Stimulated activated memory B cell treated with anti-CD40 and anti-IgM and Interleukin-4, amounts not matched to agents 10 μg/mL and 1 μg/mL and 100 μg/mL, for 72 hours (primary cell): ENCODE data around the gene GPR157.

Experiments
- ATAC-seq: fragments of 150-1000 bp; cut with Tn5 transposase; 2 replicates; pipeline ENCODE4 v1.10.0; 2021
- H3K27ac Mint-ChIP-seq: one replicate; pipeline ENCODE4 v1.8.0; 2022; ENCODE audit warnings: mild to moderate bottlenecking, mixed read lengths
- H3K27me3 Mint-ChIP-seq: one replicate; pipeline ENCODE4 v1.8.0; 2022; ENCODE audit warnings: mixed read lengths
- H3K36me3 Mint-ChIP-seq: one replicate; pipeline ENCODE4 v1.8.0; 2022; ENCODE audit warnings: mixed read lengths
- H3K4me1 Mint-ChIP-seq: one replicate; pipeline ENCODE4 v1.8.0; 2022; ENCODE audit warnings: mixed read lengths
- H3K4me3 Mint-ChIP-seq: one replicate; pipeline ENCODE4 v1.8.0; 2022; ENCODE audit warnings: mild to moderate bottlenecking, moderate library complexity, mixed read lengths
- H3K9me3 Mint-ChIP-seq: one replicate; pipeline ENCODE4 v1.8.0; 2022; ENCODE audit warnings: mixed read lengths

GPR157 gene

DNA sequence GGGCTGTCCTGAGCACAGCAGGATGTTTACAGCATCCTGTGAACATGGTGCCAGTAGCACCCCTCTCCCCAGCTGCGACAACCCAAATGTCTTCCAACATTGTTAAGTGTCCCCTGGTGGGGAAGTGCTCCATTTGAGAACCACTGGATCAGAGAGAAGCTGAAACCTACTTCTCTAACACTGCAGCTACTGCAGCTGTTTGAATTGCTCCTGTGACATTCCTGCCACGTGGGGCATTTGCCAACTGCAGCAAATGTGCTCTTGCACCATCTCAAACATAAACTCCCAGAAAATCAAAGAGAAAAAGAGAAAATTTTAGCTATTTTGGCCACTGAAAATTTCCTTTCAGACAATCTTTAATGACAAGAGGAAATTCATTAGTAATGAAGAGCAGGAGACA is 70.4 kb downstream of the GPR157 start:
- no peak for ATAC-seq
- Mint-ChIP-seq H3K36me3 (no peaks in the 10 kb centered on the region), H3K27ac (no peak overlapping the region), H3K27me3 (no peaks in the 10 kb centered on the region), H3K4me3 (no peak overlapping the region), H3K9me3 (peaks cover 4% of the 10 kb centered on the region), H3K4me1 (peaks cover 9% of the 10 kb centered on the region)

- no peak overlapping the region for H3K4me3 Mint-ChIP-seq
- H3K27ac Mint-ChIP-seq: no peak overlapping the region
- no peaks in the 10 kb centered on the region for H3K27me3 Mint-ChIP-seq
- H3K4me1 Mint-ChIP-seq: peaks cover 9% of the 10 kb centered on the region
- no peaks in the 10 kb centered on the region for H3K36me3 Mint-ChIP-seq
- no peak for ATAC-seq
- H3K9me3 Mint-ChIP-seq: peaks cover 4% of the 10 kb centered on the region
These were observed 71.1 kb downstream of the GPR157 start for GRCh38 chr1:9057851-9058250.

- no peak for ATAC-seq
- Mint-ChIP-seq H3K4me3 (no peak overlapping the region), H3K27ac (no peak overlapping the region), H3K27me3 (no peaks in the 10 kb centered on the region), H3K9me3 (no peaks in the 10 kb centered on the region), H3K36me3 (no peaks in the 10 kb centered on the region), H3K4me1 (no peaks in the 10 kb centered on the region)
These were observed 76.4 kb downstream of the GPR157 start for GRCh38 chr1:9052272-9053049.

- H3K4me1 Mint-ChIP-seq: no peaks in the 10 kb centered on the region
- H3K36me3 Mint-ChIP-seq: no peaks in the 10 kb centered on the region
- H3K27me3 Mint-ChIP-seq: no peaks in the 10 kb centered on the region
- H3K9me3 Mint-ChIP-seq: no peaks in the 10 kb centered on the region
- ATAC-seq: no peak
- no peak overlapping the region for H3K4me3 Mint-ChIP-seq
- H3K27ac Mint-ChIP-seq: no peak overlapping the region
These were observed 77.5 kb downstream of the GPR157 start for GRCh38 chr1:9051379-9051778.

GRCh38 chr1:9050803-9051202 is 78.1 kb downstream of the GPR157 start:
- H3K4me3 Mint-ChIP-seq: no peak overlapping the region
- H3K9me3 Mint-ChIP-seq: no peaks in the 10 kb centered on the region
- no peaks in the 10 kb centered on the region for H3K36me3 Mint-ChIP-seq
- no peak for ATAC-seq
- no peaks in the 10 kb centered on the region for H3K4me1 Mint-ChIP-seq
- no peak overlapping the region for H3K27ac Mint-ChIP-seq
- H3K27me3 Mint-ChIP-seq: no peaks in the 10 kb centered on the region
